ENCODE data around the gene ITPR2. TPM values are rescaled to one million over a fixed set of nuclear protein-coding genes. Genes with fewer than 3 reads are reported as not detected.

The ITPR2 gene
- total and polyA plus RNA-seq, 2 of the 13 experiments (the other 11 are each of a cell fraction or from before 2014, with no cell fraction given): 31.9 to 81.9 TPM

DNA sequence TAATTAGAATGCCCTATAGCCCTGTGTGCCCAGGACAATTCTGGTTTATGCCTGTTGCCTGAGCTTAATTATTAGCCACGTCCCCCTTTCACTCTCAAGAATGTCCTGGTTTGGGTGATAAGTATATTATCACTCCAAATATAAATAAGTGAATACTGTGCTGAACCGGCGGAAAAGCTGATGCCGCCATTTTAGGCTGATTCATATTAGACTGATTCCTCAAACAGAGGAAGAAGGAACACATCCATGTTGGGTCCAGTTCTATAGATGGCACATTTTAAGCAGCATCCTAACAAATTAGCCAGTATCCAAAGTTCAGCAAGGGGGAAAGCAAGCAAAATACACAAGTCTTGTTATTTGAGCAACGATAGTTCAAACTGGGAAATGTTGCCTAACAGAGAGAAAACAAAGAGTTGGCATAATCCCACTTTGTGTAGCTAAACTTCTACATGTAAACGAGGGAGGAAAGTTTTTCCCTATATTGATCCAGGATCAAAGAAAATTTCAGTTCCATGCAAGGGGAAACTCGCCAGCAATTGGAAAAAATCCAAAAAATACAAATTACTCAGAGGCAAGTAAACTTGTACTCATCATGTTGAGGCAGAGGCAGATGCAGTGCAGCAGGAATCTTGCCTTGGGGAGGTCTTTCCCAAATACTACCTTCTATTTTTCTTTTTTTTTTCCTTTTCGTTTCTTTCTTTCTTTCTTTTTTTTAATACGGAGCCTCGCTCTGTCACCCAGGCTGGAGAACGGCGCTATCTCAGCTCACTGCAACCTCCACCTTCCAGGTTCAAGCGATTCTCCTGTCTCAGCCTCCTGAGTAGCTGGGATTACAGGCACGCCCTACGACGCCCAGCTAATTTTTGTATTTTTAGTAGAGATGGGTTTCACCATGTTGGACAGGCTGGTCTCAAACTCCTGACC, 96.2 kb downstream of the ITPR2 start (continued):
- TF ChIP-seq, protein P1, sequence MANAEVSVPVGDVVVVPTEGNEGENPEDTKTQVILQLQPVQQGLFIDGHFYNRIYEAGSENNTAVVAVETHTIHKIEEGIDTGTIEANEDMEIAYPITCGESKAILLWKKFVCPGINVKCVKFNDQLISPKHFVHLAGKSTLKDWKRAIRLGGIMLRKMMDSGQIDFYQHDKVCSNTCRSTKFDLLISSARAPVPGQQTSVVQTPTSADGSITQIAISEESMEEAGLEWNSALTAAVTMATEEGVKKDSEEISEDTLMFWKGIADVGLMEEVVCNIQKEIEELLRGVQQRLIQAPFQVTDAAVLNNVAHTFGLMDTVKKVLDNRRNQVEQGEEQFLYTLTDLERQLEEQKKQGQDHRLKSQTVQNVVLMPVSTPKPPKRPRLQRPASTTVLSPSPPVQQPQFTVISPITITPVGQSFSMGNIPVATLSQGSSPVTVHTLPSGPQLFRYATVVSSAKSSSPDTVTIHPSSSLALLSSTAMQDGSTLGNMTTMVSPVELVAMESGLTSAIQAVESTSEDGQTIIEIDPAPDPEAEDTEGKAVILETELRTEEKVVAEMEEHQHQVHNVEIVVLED (CRISPR knock-in tag; IDR thresholded peaks at IDR 0.05; ENCODE audit: borderline replicate concordance): no peak
- TF ChIP-seq REPIN1 (CRISPR knock-in tag; IDR thresholded peaks at IDR 0.05; ENCODE audit: borderline replicate concordance, low read depth): peak; percentile 81; the same call in 1 of the 2 replicates
- TF ChIP-seq, protein P2, sequence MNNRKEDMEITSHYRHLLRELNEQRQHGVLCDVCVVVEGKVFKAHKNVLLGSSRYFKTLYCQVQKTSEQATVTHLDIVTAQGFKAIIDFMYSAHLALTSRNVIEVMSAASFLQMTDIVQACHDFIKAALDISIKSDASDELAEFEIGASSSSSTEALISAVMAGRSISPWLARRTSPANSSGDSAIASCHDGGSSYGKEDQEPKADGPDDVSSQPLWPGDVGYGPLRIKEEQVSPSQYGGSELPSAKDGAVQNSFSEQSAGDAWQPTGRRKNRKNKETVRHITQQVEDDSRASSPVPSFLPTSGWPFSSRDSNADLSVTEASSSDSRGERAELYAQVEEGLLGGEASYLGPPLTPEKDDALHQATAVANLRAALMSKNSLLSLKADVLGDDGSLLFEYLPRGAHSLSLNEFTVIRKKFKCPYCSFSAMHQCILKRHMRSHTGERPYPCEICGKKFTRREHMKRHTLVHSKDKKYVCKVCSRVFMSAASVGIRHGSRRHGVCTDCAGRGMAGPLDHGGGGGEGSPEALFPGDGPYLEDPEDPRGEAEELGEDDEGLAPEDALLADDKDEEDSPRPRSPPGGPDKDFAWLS (CRISPR knock-in tag; IDR thresholded peaks at IDR 0.05; ENCODE audit: borderline replicate concordance): no peak
- TF ChIP-seq ZNF333 (CRISPR knock-in tag; IDR thresholded peaks at IDR 0.05; ENCODE audit: borderline replicate concordance): no peak
- TF ChIP-seq, protein P3, sequence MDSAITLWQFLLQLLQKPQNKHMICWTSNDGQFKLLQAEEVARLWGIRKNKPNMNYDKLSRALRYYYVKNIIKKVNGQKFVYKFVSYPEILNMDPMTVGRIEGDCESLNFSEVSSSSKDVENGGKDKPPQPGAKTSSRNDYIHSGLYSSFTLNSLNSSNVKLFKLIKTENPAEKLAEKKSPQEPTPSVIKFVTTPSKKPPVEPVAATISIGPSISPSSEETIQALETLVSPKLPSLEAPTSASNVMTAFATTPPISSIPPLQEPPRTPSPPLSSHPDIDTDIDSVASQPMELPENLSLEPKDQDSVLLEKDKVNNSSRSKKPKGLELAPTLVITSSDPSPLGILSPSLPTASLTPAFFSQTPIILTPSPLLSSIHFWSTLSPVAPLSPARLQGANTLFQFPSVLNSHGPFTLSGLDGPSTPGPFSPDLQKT (CRISPR knock-in tag; IDR thresholded peaks at IDR 0.05; ENCODE audit: borderline replicate concordance): no peak
- TF ChIP-seq ZFP36L1 (CRISPR knock-in tag; IDR thresholded peaks at IDR 0.05): peak; percentile 92; the same call in 1 of the 2 replicates
- TF ChIP-seq ZFP1 (CRISPR knock-in tag; IDR thresholded peaks at IDR 0.05): peak; percentile 97
- TF ChIP-seq TBL1XR1 (IDR thresholded peaks at IDR 0.05; ENCODE audit: borderline replicate concordance, low read length, partially characterized antibody): peak; percentile 90
- no peak for TF ChIP-seq ISX (CRISPR knock-in tag; conservative IDR thresholded peaks at IDR 0.05)
- TF ChIP-seq, protein P4, sequence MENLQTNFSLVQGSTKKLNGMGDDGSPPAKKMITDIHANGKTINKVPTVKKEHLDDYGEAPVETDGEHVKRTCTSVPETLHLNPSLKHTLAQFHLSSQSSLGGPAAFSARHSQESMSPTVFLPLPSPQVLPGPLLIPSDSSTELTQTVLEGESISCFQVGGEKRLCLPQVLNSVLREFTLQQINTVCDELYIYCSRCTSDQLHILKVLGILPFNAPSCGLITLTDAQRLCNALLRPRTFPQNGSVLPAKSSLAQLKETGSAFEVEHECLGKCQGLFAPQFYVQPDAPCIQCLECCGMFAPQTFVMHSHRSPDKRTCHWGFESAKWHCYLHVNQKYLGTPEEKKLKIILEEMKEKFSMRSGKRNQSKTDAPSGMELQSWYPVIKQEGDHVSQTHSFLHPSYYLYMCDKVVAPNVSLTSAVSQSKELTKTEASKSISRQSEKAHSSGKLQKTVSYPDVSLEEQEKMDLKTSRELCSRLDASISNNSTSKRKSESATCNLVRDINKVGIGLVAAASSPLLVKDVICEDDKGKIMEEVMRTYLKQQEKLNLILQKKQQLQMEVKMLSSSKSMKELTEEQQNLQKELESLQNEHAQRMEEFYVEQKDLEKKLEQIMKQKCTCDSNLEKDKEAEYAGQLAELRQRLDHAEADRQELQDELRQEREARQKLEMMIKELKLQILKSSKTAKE (CRISPR knock-in tag; IDR thresholded peaks at IDR 0.05; ENCODE audit: borderline replicate concordance): peak; percentile 54; the same call in 1 of the 2 replicates
- TF ChIP-seq FOXO1 (CRISPR knock-in tag; IDR thresholded peaks at IDR 0.05): peak; percentile 99
- TF ChIP-seq MEIS1 (CRISPR knock-in tag; IDR thresholded peaks at IDR 0.05; ENCODE audit: borderline replicate concordance): peak; percentile 24; the same call in 1 of the 2 replicates
- no peak for TF ChIP-seq MAFG (CRISPR knock-in tag; IDR thresholded peaks at IDR 0.05)
- peak; percentile 99 for TF ChIP-seq MBD4 (IDR thresholded peaks at IDR 0.05; ENCODE audit: borderline replicate concordance, low read length)
- TF ChIP-seq, protein P5, sequence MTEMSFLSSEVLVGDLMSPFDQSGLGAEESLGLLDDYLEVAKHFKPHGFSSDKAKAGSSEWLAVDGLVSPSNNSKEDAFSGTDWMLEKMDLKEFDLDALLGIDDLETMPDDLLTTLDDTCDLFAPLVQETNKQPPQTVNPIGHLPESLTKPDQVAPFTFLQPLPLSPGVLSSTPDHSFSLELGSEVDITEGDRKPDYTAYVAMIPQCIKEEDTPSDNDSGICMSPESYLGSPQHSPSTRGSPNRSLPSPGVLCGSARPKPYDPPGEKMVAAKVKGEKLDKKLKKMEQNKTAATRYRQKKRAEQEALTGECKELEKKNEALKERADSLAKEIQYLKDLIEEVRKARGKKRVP (CRISPR knock-in tag; IDR thresholded peaks at IDR 0.05): peak in 1 of 2 experiments; percentile 83; a peak in 2 of 4 replicates
- TF ChIP-seq HMG20A (CRISPR knock-in tag; IDR thresholded peaks at IDR 0.05; ENCODE audit: borderline replicate concordance): peak; percentile 98
- no peak for TF ChIP-seq GABPA (IDR thresholded peaks at IDR 0.05; ENCODE audit: low read depth, low read length)
- TF ChIP-seq GABPA (CRISPR knock-in tag; IDR thresholded peaks at IDR 0.05; ENCODE audit: low read depth): peak; percentile 50
